ENCODE results near the gene OLFM3.

GRCh38 chr1:101846820-101847219 lies 149.9 kb downstream of the OLFM3 start:
- no peak for TF ChIP-seq EP300 (IDR thresholded peaks at IDR 0.05)
- TF ChIP-seq CTCF (IDR thresholded peaks at IDR 0.05), result no peak

Measured in esophagus muscularis mucosa (tissue), 3 donors.